ENCODE data around the gene XIRP1.

Gene XIRP1

DNA sequence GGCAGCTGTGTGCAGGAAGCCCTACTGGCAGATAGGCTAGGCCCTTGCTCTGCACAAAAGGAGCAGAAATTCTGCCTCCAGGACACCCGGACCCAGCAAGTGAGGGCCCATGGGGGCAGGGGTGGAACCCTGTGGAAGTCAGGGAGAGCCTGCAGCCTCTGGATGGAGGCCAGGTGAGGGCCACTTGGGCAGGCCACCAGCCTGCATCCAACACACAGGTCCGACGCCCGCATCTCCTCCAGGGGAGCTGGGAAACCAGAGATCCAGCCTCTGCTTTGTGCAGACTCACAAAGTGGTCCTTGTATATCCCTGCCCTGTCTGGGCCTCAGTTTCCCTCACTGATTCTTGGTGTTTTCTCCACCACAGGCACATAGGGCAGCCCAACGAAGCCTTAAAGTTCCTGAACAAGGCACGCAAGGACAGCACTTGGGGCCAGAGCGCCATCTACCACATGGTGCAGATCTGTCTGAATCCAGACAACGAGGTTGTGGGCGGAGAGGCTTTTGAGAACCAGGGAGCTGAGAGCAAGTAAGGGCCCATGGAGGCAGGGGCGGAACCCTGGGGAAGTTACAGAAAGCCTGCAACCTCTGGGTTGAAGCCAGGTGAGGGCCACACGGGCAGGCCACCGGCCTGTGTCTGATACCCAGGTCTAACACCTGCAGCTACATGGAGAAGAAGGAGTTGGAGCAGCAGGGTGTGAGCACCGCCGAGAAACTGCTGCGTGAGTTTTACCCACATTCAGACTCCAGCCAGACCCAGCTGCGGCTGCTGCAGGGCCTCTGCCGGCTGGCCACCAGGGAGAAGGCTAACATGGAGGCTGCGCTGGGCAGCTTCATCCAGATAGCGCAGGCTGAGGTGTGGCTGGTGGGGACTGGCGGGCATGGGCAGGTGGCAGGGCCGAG is 55.6 kb downstream of the XIRP1 start:
- TF ChIP-seq GLIS3 (CRISPR knock-in tag; IDR thresholded peaks at IDR 0.05) (no peak), ZNF70 (CRISPR knock-in tag; IDR thresholded peaks at IDR 0.05) (no peak), CSDC2 (CRISPR knock-in tag; IDR thresholded peaks at IDR 0.05) (no peak), ESRRG (CRISPR knock-in tag; IDR thresholded peaks at IDR 0.05) (no peak), SNAI2 (CRISPR knock-in tag; IDR thresholded peaks at IDR 0.05) (no peak)
- no peak for ATAC-seq

DNA sequence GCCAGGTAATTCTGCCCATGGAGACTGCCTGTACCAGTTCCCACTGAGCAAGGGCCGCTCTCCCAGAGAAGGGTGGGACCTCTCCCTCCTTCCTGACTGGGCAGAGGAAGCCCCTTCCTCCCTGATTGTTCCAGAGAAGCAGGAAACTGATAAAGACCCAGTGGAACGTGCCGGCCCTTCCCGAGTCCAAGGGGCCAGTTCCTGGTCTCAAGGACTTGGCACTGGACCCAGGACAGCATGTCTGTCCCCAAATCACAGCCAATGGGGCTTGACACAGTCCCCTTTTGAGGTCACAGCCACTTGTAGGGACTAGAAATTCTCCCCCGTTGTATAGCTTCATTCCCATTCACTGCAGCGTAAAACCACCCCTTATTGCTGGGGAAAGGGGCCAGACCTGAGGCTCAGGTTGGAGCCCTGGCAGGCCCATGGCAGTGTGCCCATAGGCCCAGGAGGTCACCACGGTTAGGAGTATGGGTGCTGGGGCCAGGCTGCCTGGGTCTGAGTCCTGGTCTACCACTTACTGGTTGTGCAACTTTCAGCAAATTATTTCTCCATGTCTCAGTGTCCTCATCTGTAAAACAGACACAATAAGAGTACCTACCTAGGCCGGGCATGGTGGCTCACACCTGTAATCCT is 57.1 kb downstream of the XIRP1 start:
- no peak for ATAC-seq
- TF ChIP-seq, protein P1, sequence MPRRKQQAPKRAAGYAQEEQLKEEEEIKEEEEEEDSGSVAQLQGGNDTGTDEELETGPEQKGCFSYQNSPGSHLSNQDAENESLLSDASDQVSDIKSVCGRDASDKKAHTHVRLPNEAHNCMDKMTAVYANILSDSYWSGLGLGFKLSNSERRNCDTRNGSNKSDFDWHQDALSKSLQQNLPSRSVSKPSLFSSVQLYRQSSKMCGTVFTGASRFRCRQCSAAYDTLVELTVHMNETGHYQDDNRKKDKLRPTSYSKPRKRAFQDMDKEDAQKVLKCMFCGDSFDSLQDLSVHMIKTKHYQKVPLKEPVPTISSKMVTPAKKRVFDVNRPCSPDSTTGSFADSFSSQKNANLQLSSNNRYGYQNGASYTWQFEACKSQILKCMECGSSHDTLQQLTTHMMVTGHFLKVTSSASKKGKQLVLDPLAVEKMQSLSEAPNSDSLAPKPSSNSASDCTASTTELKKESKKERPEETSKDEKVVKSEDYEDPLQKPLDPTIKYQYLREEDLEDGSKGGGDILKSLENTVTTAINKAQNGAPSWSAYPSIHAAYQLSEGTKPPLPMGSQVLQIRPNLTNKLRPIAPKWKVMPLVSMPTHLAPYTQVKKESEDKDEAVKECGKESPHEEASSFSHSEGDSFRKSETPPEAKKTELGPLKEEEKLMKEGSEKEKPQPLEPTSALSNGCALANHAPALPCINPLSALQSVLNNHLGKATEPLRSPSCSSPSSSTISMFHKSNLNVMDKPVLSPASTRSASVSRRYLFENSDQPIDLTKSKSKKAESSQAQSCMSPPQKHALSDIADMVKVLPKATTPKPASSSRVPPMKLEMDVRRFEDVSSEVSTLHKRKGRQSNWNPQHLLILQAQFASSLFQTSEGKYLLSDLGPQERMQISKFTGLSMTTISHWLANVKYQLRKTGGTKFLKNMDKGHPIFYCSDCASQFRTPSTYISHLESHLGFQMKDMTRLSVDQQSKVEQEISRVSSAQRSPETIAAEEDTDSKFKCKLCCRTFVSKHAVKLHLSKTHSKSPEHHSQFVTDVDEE (CRISPR knock-in tag; IDR thresholded peaks at IDR 0.05) = no peak
- no peak for TF ChIP-seq RARB (CRISPR knock-in tag; IDR thresholded peaks at IDR 0.05)
- TF ChIP-seq GLIS3 (CRISPR knock-in tag; IDR thresholded peaks at IDR 0.05) = no peak
- TF ChIP-seq ZFP3 (CRISPR knock-in tag; IDR thresholded peaks at IDR 0.05) = no peak
- no peak for TF ChIP-seq ESRRG (CRISPR knock-in tag; IDR thresholded peaks at IDR 0.05)
- no peak for TF ChIP-seq ZFP30 (CRISPR knock-in tag; IDR thresholded peaks at IDR 0.05)
- no peak for TF ChIP-seq ISL1 (CRISPR knock-in tag; IDR thresholded peaks at IDR 0.05)
- TF ChIP-seq TCF4 (CRISPR knock-in tag; IDR thresholded peaks at IDR 0.05; ENCODE audit: borderline replicate concordance) = no peak
- no peak for TF ChIP-seq ZC3H10 (CRISPR knock-in tag; IDR thresholded peaks at IDR 0.05)
- TF ChIP-seq, protein P2, sequence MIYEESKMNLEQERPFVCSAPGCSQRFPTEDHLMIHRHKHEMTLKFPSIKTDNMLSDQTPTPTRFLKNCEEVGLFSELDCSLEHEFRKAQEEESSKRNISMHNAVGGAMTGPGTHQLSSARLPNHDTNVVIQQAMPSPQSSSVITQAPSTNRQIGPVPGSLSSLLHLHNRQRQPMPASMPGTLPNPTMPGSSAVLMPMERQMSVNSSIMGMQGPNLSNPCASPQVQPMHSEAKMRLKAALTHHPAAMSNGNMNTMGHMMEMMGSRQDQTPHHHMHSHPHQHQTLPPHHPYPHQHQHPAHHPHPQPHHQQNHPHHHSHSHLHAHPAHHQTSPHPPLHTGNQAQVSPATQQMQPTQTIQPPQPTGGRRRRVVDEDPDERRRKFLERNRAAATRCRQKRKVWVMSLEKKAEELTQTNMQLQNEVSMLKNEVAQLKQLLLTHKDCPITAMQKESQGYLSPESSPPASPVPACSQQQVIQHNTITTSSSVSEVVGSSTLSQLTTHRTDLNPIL (CRISPR knock-in tag; IDR thresholded peaks at IDR 0.05; ENCODE audit: low read depth) = no peak
- no peak for TF ChIP-seq ZNF8 (CRISPR knock-in tag; IDR thresholded peaks at IDR 0.05)
- no peak for TF ChIP-seq TOX (CRISPR knock-in tag; IDR thresholded peaks at IDR 0.05; ENCODE audit: borderline replicate concordance)
- TF ChIP-seq PPARA (CRISPR knock-in tag; IDR thresholded peaks at IDR 0.05; ENCODE audit: borderline replicate concordance) = no peak
- TF ChIP-seq BACH2 (CRISPR knock-in tag; IDR thresholded peaks at IDR 0.05; ENCODE audit: borderline replicate concordance) = no peak
- TF ChIP-seq, protein P3, sequence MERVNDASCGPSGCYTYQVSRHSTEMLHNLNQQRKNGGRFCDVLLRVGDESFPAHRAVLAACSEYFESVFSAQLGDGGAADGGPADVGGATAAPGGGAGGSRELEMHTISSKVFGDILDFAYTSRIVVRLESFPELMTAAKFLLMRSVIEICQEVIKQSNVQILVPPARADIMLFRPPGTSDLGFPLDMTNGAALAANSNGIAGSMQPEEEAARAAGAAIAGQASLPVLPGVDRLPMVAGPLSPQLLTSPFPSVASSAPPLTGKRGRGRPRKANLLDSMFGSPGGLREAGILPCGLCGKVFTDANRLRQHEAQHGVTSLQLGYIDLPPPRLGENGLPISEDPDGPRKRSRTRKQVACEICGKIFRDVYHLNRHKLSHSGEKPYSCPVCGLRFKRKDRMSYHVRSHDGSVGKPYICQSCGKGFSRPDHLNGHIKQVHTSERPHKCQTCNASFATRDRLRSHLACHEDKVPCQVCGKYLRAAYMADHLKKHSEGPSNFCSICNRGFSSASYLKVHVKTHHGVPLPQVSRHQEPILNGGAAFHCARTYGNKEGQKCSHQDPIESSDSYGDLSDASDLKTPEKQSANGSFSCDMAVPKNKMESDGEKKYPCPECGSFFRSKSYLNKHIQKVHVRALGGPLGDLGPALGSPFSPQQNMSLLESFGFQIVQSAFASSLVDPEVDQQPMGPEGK (CRISPR knock-in tag; IDR thresholded peaks at IDR 0.05; ENCODE audit: borderline replicate concordance) = no peak
- no peak for TF ChIP-seq OSR1 (CRISPR knock-in tag; IDR thresholded peaks at IDR 0.05)
- no peak for TF ChIP-seq ZNF70 (CRISPR knock-in tag; IDR thresholded peaks at IDR 0.05)

DNA sequence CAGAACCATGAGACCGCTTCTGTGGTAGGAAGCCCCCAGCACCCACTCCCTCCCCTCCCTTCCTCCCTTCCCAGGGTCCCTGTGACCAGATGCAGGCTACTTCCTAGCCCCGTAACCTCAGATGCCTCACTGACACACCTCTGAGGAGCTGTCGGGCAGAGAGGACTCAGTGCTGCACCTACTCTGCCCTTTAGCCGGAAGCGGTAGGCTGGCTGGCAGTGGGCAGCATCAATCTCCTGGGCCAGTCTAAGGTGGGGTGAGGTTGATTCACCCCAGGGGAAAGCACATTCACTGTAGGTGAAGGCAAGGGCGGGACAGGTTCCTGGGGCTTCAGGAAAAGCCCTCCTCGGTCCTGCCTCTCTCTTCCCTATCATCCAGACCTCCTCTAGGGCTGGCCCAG is 58.1 kb downstream of the XIRP1 start:
- ATAC-seq = no peak
- TF ChIP-seq ISL1 (CRISPR knock-in tag; IDR thresholded peaks at IDR 0.05) (no peak), GLIS3 (CRISPR knock-in tag; IDR thresholded peaks at IDR 0.05) (no peak), ZC3H10 (CRISPR knock-in tag; IDR thresholded peaks at IDR 0.05) (no peak), ZNF565 (CRISPR knock-in tag; conservative IDR thresholded peaks at IDR 0.05; ENCODE audit: low read depth) (no peak), RARB (CRISPR knock-in tag; IDR thresholded peaks at IDR 0.05) (no peak), TOX (CRISPR knock-in tag; IDR thresholded peaks at IDR 0.05; ENCODE audit: borderline replicate concordance) (no peak)

DNA sequence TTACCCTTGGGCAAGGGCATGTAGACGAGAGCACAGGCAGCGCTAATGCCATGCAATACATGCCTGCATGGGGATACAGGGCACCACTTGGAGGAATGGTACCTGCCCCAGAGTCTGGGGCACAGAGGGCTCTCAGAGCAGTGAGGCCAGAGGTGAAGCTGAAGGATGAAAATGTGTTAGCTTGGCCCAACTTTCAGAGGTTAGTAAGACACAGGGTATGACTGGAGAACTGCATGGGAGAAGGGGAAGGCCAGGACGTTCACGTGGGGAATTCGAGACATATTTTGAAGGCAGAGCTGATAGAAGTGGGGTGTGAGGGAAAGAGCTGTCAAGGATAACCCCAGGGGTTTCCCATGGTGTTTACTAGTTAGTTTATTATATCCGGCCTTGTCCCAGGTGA is 58.6 kb downstream of the XIRP1 start:
- ATAC-seq = no peak
- TF ChIP-seq ARNTL (CRISPR knock-in tag; IDR thresholded peaks at IDR 0.05; ENCODE audit: borderline replicate concordance, low read depth) (no peak), ZNF565 (CRISPR knock-in tag; conservative IDR thresholded peaks at IDR 0.05; ENCODE audit: low read depth) (no peak), OSR1 (CRISPR knock-in tag; IDR thresholded peaks at IDR 0.05) (no peak), TOX (CRISPR knock-in tag; IDR thresholded peaks at IDR 0.05; ENCODE audit: borderline replicate concordance) (no peak), GLIS3 (CRISPR knock-in tag; IDR thresholded peaks at IDR 0.05) (no peak), ZNF8 (CRISPR knock-in tag; IDR thresholded peaks at IDR 0.05) (no peak), SNAI2 (CRISPR knock-in tag; IDR thresholded peaks at IDR 0.05) (no peak), CSDC2 (CRISPR knock-in tag; IDR thresholded peaks at IDR 0.05) (no peak), ZNF70 (CRISPR knock-in tag; IDR thresholded peaks at IDR 0.05) (no peak), ZFP3 (CRISPR knock-in tag; IDR thresholded peaks at IDR 0.05) (no peak)
- TF ChIP-seq, protein P3 (CRISPR knock-in tag; IDR thresholded peaks at IDR 0.05; ENCODE audit: borderline replicate concordance) = no peak
- TF ChIP-seq, protein P4, sequence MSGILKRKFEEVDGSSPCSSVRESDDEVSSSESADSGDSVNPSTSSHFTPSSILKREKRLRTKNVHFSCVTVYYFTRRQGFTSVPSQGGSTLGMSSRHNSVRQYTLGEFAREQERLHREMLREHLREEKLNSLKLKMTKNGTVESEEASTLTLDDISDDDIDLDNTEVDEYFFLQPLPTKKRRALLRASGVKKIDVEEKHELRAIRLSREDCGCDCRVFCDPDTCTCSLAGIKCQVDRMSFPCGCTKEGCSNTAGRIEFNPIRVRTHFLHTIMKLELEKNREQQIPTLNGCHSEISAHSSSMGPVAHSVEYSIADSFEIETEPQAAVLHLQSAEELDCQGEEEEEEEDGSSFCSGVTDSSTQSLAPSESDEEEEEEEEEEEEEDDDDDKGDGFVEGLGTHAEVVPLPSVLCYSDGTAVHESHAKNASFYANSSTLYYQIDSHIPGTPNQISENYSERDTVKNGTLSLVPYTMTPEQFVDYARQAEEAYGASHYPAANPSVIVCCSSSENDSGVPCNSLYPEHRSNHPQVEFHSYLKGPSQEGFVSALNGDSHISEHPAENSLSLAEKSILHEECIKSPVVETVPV (CRISPR knock-in tag; IDR thresholded peaks at IDR 0.05) = no peak
- TF ChIP-seq, protein P5, sequence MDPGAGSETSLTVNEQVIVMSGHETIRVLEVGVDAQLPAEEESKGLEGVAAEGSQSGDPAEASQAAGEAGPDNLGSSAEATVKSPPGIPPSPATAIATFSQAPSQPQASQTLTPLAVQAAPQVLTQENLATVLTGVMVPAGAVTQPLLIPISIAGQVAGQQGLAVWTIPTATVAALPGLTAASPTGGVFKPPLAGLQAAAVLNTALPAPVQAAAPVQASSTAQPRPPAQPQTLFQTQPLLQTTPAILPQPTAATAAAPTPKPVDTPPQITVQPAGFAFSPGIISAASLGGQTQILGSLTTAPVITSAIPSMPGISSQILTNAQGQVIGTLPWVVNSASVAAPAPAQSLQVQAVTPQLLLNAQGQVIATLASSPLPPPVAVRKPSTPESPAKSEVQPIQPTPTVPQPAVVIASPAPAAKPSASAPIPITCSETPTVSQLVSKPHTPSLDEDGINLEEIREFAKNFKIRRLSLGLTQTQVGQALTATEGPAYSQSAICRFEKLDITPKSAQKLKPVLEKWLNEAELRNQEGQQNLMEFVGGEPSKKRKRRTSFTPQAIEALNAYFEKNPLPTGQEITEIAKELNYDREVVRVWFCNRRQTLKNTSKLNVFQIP (CRISPR knock-in tag; IDR thresholded peaks at IDR 0.05; ENCODE audit: borderline replicate concordance, low read depth) = no peak
